HG02623 (cell line): ENCODE measurements around the gene CSTPP1.

Experiments
- ATAC-seq: cut with Tn5 transposase; IDR thresholded peaks from one replicate; pipeline ENCODE4 v1.9.1; 2021; ENCODE audit warnings: moderate library complexity; ENCODE audit not compliant: unreplicated experiment

The CSTPP1 gene

GRCh38 chr11:46936138-46937110 is at the start of gene CSTPP1:
Gene CSTPP1 (plus strand): TSS chr11:46936761. CDS start chr11:46936806, 45 bp downstream.
- ATAC-seq = peak; percentile 91

GRCh38 chr11:46888636-46889035 is 47.9 kb upstream of the CSTPP1 start:
- no peak for ATAC-seq

- ATAC-seq = no peak
These were observed 47.3 kb upstream of the CSTPP1 start for GRCh38 chr11:46889251-46889650.

- peak; percentile 57 for ATAC-seq
These were observed 46.7 kb upstream of the CSTPP1 start for GRCh38 chr11:46889689-46890475.

GRCh38 chr11:46890665-46891064 is 45.9 kb upstream of the CSTPP1 start:
- no peak for ATAC-seq

GRCh38 chr11:46892109-46892508 is 44.5 kb upstream of the CSTPP1 start:
- ATAC-seq = no peak

GRCh38 chr11:46892838-46893237 is 43.7 kb upstream of the CSTPP1 start:
- ATAC-seq = no peak

- ATAC-seq = no peak
These were observed 42.1 kb upstream of the CSTPP1 start for GRCh38 chr11:46894506-46894905.

GRCh38 chr11:46894961-46895360 is 41.6 kb upstream of the CSTPP1 start:
- ATAC-seq = no peak

- ATAC-seq = no peak
These were observed 40.7 kb upstream of the CSTPP1 start for GRCh38 chr11:46895821-46896220.

GRCh38 chr11:46896719-46897406 is 39.7 kb upstream of the CSTPP1 start:
- ATAC-seq = no peak

- no peak for ATAC-seq
These were observed 38.0 kb upstream of the CSTPP1 start for GRCh38 chr11:46898396-46899095.

GRCh38 chr11:46899501-46900025 is 37.0 kb upstream of the CSTPP1 start:
- ATAC-seq = no peak

GRCh38 chr11:46900091-46900746 is 36.3 kb upstream of the CSTPP1 start:
- no peak for ATAC-seq

- ATAC-seq = no peak
These were observed 35.4 kb upstream of the CSTPP1 start for GRCh38 chr11:46901156-46901555.

- ATAC-seq = no peak
These were observed 33.9 kb upstream of the CSTPP1 start for GRCh38 chr11:46902694-46903093.

GRCh38 chr11:46903846-46904245 is 32.7 kb upstream of the CSTPP1 start:
- ATAC-seq = no peak

GRCh38 chr11:46905806-46906205 is 30.8 kb upstream of the CSTPP1 start:
- ATAC-seq = no peak

- no peak for ATAC-seq
These were observed 29.9 kb upstream of the CSTPP1 start for GRCh38 chr11:46906609-46907041.

- no peak for ATAC-seq
These were observed 29.0 kb upstream of the CSTPP1 start for GRCh38 chr11:46907606-46908005.
